GM12891 (cell line): ENCODE measurements around the gene PITPNC1.

Experiments used
- POLR2AphosphoS5 ChIP-seq: IDR thresholded peaks from 2 replicates; pipeline ENCODE4 v1.6.1; 2011; ENCODE audit warnings: low read depth, low read length, control low read depth
- SPI1 ChIP-seq: IDR thresholded peaks from 2 replicates; pipeline ENCODE4 v1.6.1; 2011; ENCODE audit warnings: low read depth, low read length, control low read depth

DNA sequence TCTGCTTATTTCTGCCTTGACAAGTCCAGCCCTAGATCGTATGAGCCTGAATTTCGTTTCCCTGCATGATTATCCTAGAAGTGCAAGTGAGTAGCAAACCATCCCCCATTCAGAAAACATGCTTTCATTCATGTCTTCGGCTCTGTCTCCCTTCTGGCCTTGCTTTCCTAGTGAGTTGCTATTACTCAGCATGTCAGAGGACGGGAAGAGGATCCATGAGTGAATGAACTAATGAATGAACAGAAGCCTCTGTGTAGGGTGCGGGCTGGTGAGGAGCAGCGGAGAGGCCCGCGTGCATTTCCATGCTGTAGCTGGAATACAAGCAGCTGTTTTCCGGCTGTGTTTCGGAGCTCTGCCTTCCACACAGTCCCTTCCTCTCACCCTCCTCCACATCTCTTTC, 184.9 kb downstream of the PITPNC1 start:
- TF ChIP-seq POLR2AphosphoS5 (no peak), SPI1 (no peak)
